Tibial nerve (tissue), 4 donors: ENCODE results near the gene DOCK1. TPM values are rescaled to one million over a fixed set of nuclear protein-coding genes. Genes with fewer than 3 reads are reported as not detected.

ENCODE experiments used
- DNase-seq, 2 donors: peaks; one replicate each; pipeline ENCODE4 v3.0.0-alpha.2; 2019; ENCODE audit warnings: low spot score in 2 of 2
- H3K27ac ChIP-seq, 4 donors: fragments of 200-600 bp; sonication (generic) in 3 of 4; one replicate each; pipeline ENCODE4 v1.5.1; 2017 to 2019; ENCODE audit warnings: mild to moderate bottlenecking in 1 of 4
- H3K27me3 ChIP-seq, 2 donors: fragments of 200-600 bp; sonication (generic) in 1 of 2; one replicate each; pipeline versions ENCODE4 v1.5.1 to v1.6.0; 2017 to 2019
- H3K36me3 ChIP-seq, 3 donors: fragments of 200-600 bp; sonication (generic); one replicate each; pipeline ENCODE4 v1.5.1; 2018 to 2019
- H3K4me1 ChIP-seq, 4 donors: fragments of 200-600 bp; sonication (generic) in 3 of 4; one replicate each; pipeline ENCODE4 v1.5.1; 2017 to 2019
- H3K4me3 ChIP-seq, 4 donors: fragments of 200-600 bp; sonication (generic) in 3 of 4; one replicate each; pipeline ENCODE4 v1.5.1; 2017 to 2019; ENCODE audit warnings: mild to moderate bottlenecking in 1 of 4, moderate library complexity in 1 of 4
- H3K9me3 ChIP-seq, 4 donors: fragments of 200-600 bp; sonication (generic) in 3 of 4; one replicate each; pipeline ENCODE4 v1.5.1; 2017 to 2019
- EP300 ChIP-seq, 2 donors: sonication (generic); formaldehyde crosslinking; IDR thresholded peaks; one replicate each; pipeline ENCODE4 v1.6.1; 2017; ENCODE audit warnings: antibody characterized with exemption in 2 of 2, mild to moderate bottlenecking in 1 of 2
- POLR2A ChIP-seq, 2 donors: fragments of 450-650 bp; IDR thresholded peaks; one replicate each; pipeline ENCODE4 v1.6.1; 2017; ENCODE audit warnings: antibody characterized with exemption in 2 of 2, mild to moderate bottlenecking in 2 of 2, moderate library complexity in 2 of 2
- WGBS, 2 donors: methylation state at CpG; one replicate each; pipeline ENCODE4 v1.1.5; 2018; 5-methylcytosine and 5-hydroxymethylcytosine counted together
- total RNA-seq, 4 donors: library from RNA; depleted of rRNA; stranded (reverse); fragments of >200 nt; gene quantifications; one replicate each; pipeline ENCODE4 v1.1.0, GENCODE V29; 2016
- TF ChIP-seq, protein P1 (sequence below), 5 experiments: fragments of 200-600 bp in 3 of 5; fragments of 450-650 bp in 2 of 5; sonication (generic) in 3 of 5; IDR thresholded peaks; one replicate each; pipeline ENCODE4 v1.5.1; 2016 to 2019; ENCODE audit warnings: antibody characterized with exemption in 5 of 5, mild to moderate bottlenecking in 3 of 5, moderate library complexity in 2 of 5

The DOCK1 gene
- total RNA-seq, 4 donors from 2014 or later = 57.3 to 76.7 (median 63.7) TPM

DNA sequence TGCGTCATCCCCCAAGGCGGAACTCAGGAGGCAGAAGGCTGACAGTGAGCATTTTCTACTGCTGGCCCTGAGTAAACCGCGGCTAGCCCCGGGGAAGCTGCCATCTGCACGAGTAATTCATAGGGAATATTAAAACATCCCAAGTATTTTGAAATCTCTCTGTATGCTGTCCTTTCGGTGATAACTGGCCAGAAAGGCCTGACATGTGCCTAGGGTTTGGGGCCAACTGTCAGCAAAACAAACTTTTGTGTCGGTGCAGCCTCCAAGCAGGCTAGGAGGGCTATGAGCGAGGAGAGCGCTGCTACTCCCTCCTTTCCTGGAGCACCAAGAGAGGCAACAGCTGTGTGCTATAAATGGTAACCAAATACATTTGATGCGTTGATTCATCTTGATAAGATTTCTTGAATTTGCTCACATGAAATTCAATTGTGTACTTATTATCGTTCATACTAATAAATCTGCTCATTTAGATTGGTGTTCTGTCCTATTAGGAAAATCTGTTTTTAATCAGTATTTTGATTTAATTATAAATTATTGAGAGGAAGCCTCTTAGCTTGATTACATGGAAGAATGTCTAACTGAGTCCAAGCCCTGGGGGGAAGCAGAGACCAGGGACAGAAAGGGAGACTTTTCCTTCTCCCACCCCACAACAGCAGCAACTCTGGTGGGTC is 519.5 kb downstream of the DOCK1 start:
- no peak overlapping the region for H3K27ac ChIP-seq

DNA sequence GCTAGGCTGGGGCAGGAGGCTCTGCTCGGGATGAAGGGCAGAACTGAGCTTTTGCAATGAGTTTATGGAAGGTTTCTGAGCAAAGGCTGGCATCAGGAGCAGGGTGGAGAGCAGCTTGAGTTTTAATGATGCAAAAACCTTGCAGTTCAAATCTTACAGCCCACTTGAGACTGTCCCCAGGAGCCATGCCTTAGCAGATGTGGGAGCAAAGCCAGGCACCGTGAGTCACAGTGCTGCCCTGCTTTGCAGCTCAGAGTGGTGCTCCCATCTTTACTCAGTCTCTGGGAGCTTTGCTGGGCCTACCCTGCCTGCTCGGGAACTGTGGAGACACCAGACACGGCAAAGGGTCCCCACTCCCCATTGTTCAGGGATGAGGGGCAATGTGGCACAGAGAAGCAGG is 521.5 kb downstream of the DOCK1 start:
- peaks cover 0 to 95% (median 0%) of the 10 kb centered on the region in 3 donors for H3K36me3 ChIP-seq
- H3K4me1 ChIP-seq = no peaks in the 10 kb centered on the region
- no peaks in the 10 kb centered on the region for H3K9me3 ChIP-seq
- H3K27me3 ChIP-seq = no peaks in the 10 kb centered on the region
- no peak overlapping the region for H3K4me3 ChIP-seq
- no peak for DNase-seq
- no peak overlapping the region for H3K27ac ChIP-seq
- no peak for TF ChIP-seq EP300 (IDR thresholded peaks at IDR 0.05)
- TF ChIP-seq POLR2A (IDR thresholded peaks at IDR 0.05) = no peak
- TF ChIP-seq, protein P1, sequence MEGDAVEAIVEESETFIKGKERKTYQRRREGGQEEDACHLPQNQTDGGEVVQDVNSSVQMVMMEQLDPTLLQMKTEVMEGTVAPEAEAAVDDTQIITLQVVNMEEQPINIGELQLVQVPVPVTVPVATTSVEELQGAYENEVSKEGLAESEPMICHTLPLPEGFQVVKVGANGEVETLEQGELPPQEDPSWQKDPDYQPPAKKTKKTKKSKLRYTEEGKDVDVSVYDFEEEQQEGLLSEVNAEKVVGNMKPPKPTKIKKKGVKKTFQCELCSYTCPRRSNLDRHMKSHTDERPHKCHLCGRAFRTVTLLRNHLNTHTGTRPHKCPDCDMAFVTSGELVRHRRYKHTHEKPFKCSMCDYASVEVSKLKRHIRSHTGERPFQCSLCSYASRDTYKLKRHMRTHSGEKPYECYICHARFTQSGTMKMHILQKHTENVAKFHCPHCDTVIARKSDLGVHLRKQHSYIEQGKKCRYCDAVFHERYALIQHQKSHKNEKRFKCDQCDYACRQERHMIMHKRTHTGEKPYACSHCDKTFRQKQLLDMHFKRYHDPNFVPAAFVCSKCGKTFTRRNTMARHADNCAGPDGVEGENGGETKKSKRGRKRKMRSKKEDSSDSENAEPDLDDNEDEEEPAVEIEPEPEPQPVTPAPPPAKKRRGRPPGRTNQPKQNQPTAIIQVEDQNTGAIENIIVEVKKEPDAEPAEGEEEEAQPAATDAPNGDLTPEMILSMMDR (IDR thresholded peaks at IDR 0.05) = no peak
- WGBS, 2 donors = 93 to 96% methylated on average over 3 to 4 of the region's 4 CpGs

More for the DNA sequence above, 519.5 kb downstream of the DOCK1 start:
- no peaks in the 10 kb centered on the region for H3K9me3 ChIP-seq
- H3K4me3 ChIP-seq = no peak overlapping the region
- no peak for TF ChIP-seq POLR2A (IDR thresholded peaks at IDR 0.05)
- TF ChIP-seq, protein P1 (IDR thresholded peaks at IDR 0.05) = no peak
- no peak for TF ChIP-seq EP300 (IDR thresholded peaks at IDR 0.05)
- peaks cover 0 to 95% (median 0%) of the 10 kb centered on the region in 3 donors for H3K36me3 ChIP-seq
- H3K27me3 ChIP-seq = no peaks in the 10 kb centered on the region
- no peaks in the 10 kb centered on the region for H3K4me1 ChIP-seq
- no peak for DNase-seq
- WGBS, 2 donors = 80 to 84% methylated on average over 12 of the region's 12 CpGs

DNA sequence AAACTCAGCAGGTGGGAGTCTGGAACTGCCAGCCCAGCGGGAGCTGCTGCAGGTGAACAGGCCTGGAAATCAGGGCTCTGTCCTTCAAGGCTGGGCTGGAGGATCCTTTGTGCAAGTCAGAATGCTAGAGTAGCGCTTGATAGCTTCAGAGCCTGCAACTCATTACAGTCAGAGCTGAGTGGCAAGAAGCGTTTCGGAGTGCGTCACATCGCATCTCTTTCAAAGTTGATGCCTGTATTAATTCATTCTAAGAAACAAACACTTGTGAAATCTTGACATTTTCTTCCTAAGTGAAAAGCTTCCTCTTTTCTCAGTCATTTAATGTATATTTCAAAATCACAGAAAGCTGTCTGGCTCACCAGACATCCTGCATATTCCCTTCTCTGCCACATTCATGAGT is 522.7 kb downstream of the DOCK1 start:
- Histone ChIP-seq H3K9me3 (no peaks in the 10 kb centered on the region), H3K4me3 (no peak overlapping the region), H3K36me3 (peaks cover 0 to 96% (median 0%) of the 10 kb centered on the region in 3 donors), H3K27ac (no peak overlapping the region), H3K27me3 (no peaks in the 10 kb centered on the region), H3K4me1 (no peaks in the 10 kb centered on the region)
- TF ChIP-seq, protein P1 (IDR thresholded peaks at IDR 0.05) = no peak
- TF ChIP-seq EP300 (IDR thresholded peaks at IDR 0.05) (no peak), POLR2A (IDR thresholded peaks at IDR 0.05) (no peak)
- WGBS, 2 donors = 94 to 97% methylated on average over 6 of the region's 6 CpGs
- no peak for DNase-seq

DNA sequence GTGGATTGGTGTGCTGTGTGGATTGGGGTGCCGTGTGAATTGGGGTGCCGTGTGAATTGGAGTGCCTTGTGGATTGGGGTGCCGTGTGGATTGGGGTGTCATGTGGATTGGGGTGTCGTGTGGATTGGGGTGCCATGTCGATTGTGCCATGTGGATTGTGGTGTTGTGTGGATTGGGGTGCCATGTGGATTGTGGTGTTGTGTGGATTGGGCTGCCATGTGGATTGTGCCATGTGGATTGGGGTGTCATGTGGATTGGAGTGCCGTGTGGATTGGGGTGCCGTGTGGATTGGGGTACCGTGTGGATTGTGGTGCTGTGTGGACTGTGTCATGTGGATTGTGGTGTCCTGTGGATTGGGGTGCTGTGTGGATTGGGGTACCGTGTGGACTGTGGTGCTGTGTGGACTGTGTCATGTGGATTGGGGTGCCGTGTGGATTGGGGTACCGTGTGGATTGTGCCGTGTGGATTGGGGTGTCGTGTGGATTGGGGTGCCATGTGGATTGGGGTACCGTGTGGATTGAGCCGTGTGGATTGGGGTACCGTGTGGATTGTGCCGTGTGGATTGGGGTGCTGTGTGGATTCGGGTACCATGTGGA is 523.3 kb downstream of the DOCK1 start:
- H3K9me3 ChIP-seq = no peaks in the 10 kb centered on the region
- no peaks in the 10 kb centered on the region for H3K27me3 ChIP-seq
- H3K27ac ChIP-seq = no peak overlapping the region
- DNase-seq = no peak
- TF ChIP-seq POLR2A (IDR thresholded peaks at IDR 0.05) (no peak), EP300 (IDR thresholded peaks at IDR 0.05) (no peak)
- TF ChIP-seq, protein P1 (IDR thresholded peaks at IDR 0.05) = no peak
- WGBS, 2 donors = 92 to 93% methylated on average over 18 of the region's 18 CpGs
- peaks cover 0 to 96% (median 0%) of the 10 kb centered on the region in 3 donors for H3K36me3 ChIP-seq
- H3K4me3 ChIP-seq = no peak overlapping the region
- no peaks in the 10 kb centered on the region for H3K4me1 ChIP-seq

DNA sequence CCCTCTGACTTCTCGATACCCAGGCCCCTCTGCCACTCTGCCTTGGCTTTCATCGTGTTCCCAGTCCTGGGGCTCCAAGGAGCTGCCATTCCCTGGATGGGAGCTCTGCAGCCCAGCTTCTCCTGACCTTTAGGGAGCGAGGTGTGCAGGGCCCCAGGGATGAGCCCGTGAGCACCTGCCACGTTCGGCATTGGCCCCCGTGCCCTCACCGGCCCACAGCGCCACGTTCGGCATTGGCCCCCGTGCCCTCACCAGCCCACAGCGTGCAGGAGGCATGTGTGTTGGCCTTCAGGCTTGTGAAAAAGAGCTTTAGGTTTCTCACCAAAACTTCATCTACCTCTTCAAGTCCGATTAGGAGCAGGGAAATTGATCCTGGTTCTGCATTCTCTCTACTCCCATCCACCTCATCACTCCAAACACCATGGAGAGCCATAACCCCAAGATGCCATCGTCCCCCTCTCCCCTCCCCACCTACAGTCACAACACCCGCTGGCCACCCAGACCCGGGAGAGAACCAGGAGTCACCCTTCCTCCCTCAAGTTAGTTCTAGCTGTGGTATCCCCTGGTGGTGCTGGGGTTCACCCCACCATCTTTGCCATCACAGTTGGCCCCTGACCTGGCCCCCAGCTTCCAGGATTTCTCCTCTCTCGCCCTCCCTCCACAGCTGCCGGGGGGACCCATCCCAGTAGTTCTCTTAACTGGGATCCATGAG is 524.5 kb downstream of the DOCK1 start:
- Histone ChIP-seq H3K4me1 (no peaks in the 10 kb centered on the region), H3K27ac (no peak overlapping the region), H3K36me3 (peaks cover 0 to 98% (median 0%) of the 10 kb centered on the region in 3 donors), H3K4me3 (no peak overlapping the region), H3K27me3 (no peaks in the 10 kb centered on the region), H3K9me3 (no peaks in the 10 kb centered on the region)
- TF ChIP-seq, protein P1 (IDR thresholded peaks at IDR 0.05) = no peak
- no peak for TF ChIP-seq EP300 (IDR thresholded peaks at IDR 0.05)
- no peak for TF ChIP-seq POLR2A (IDR thresholded peaks at IDR 0.05)
- 93 to 96% methylated on average over 19 of the region's 19 CpGs for WGBS, 2 donors
- DNase-seq = no peak
